Pancreas (tissue), 10 donors: ENCODE data around the gene ZNF804B. TPM values are rescaled to one million over a fixed set of nuclear protein-coding genes. Genes with fewer than 3 reads are reported as not detected.
A peak's percentile ranks its signal among the peaks of the same experiment; 100 is the strongest.

Experiments
- ATAC-seq, 4 donors: fragments of 200-7000 bp; cut with Tn5 transposase; one replicate each; pipeline versions ENCODE4 v1.8.0 to v1.9.1; 2020; ENCODE audit warnings: mild to moderate bottlenecking in 4 of 4, moderate library complexity in 4 of 4
- DNase-seq, 6 donors: peaks; one replicate each; pipeline ENCODE4 v3.0.0-alpha.2; 2020
- FAIRE-seq: peaks from 2 replicates; lab custom pipeline; 2012; peaks lifted over from hg19 to GRCh38; lab: Jason Lieb, UNC
- H3K27ac ChIP-seq, 4 donors: fragments of 200-600 bp; sonication (generic); 1 replicate in 3 of 4; 2 replicates in 1 of 4; pipeline versions ENCODE4 v1.5.0 to v1.8.0; 2020
- H3K27me3 ChIP-seq, 4 donors: fragments of 200-600 bp; one replicate each; pipeline ENCODE4 v1.8.0; 2021
- H3K36me3 ChIP-seq, 3 donors: fragments of 200-600 bp; sonication (generic) in 1 of 3; one replicate each; pipeline versions ENCODE4 v1.5.0 to v1.8.0; 2020 to 2021
- H3K4me1 ChIP-seq, 3 donors: fragments of 200-600 bp; one replicate each; pipeline ENCODE4 v1.8.0; 2021
- H3K4me3 ChIP-seq, 4 donors: fragments of 200-600 bp; sonication (generic) in 2 of 4; one replicate each; pipeline versions ENCODE4 v1.5.0 to v1.8.0; 2020 to 2021
- H3K9me3 ChIP-seq, 4 donors: fragments of 200-600 bp; one replicate each; pipeline ENCODE4 v1.8.0; 2021
- WGBS, 2 donors: extraction: QIAGEN DNeasy Blood & Tissue Kit; methylation state at CpG; one replicate each; pipeline ENCODE4 v1.1.7; 2013; 5-methylcytosine and 5-hydroxymethylcytosine counted together
- intact Hi-C, 3 donors: fragments of 100-400 bp; cut with DNase I; formaldehyde crosslinking; loops; one replicate each; pipeline versions ENCODE4 v1.11.1 to v1.14.2; 2022
- polyA plus RNA-seq, 2 donors: library from polyadenylated mRNA; stranded (reverse); fragments of 200-250 nt; gene quantifications; one replicate each; pipeline ENCODE4 v1.2.3, GENCODE V29; 2013
- total RNA-seq, 6 donors: library from RNA; stranded (reverse); fragmentation: NEBNext Ultra II Directional in 4 of 6; extraction: Animal tissue kit (Norgen Biotek cat#: 25700) in 4 of 6; gene quantifications; one replicate each; pipeline versions ENCODE4 v1.2.1 to v1.2.4, GENCODE V29; 2021 to 2023
- TF ChIP-seq, protein P1 (sequence below), 4 donors: fragments of 200-600 bp; sonication (generic) in 3 of 4; IDR thresholded peaks; one replicate each; pipeline versions ENCODE4 v1.5.0 to v1.8.0; 2021; ENCODE audit warnings: antibody characterized with exemption in 4 of 4
- donor health status: healthy with polysubstance abuse.
- donor health status: DM: no; HTN: no; CAD: no; lungs with moderate emphysema.
- donor health status: DM: no; HTN: no; CAD: no.
- donor health status: control.
- donor health status: control.
- donor health status: Bipolar disorder and iron deficiency.
- donor health status: DM: yes; HTN: yes; CAD: no.
- donor health status: DM: no; HTN: no; CAD: no.
- donor health status: DM: no; HTN: no; CAD: no.
- donor health status: DM: yes; HTN: yes; CAD: no.

Gene ZNF804B
- total RNA-seq (1 to 10 TPM in 1 of 6 donors, under 1 TPM in 4, not detected in 1; 0.35 to 1.1 (median 0.49) TPM), polyA plus RNA-seq (under 1 TPM; 0.14 to 0.42 TPM)

DNA sequence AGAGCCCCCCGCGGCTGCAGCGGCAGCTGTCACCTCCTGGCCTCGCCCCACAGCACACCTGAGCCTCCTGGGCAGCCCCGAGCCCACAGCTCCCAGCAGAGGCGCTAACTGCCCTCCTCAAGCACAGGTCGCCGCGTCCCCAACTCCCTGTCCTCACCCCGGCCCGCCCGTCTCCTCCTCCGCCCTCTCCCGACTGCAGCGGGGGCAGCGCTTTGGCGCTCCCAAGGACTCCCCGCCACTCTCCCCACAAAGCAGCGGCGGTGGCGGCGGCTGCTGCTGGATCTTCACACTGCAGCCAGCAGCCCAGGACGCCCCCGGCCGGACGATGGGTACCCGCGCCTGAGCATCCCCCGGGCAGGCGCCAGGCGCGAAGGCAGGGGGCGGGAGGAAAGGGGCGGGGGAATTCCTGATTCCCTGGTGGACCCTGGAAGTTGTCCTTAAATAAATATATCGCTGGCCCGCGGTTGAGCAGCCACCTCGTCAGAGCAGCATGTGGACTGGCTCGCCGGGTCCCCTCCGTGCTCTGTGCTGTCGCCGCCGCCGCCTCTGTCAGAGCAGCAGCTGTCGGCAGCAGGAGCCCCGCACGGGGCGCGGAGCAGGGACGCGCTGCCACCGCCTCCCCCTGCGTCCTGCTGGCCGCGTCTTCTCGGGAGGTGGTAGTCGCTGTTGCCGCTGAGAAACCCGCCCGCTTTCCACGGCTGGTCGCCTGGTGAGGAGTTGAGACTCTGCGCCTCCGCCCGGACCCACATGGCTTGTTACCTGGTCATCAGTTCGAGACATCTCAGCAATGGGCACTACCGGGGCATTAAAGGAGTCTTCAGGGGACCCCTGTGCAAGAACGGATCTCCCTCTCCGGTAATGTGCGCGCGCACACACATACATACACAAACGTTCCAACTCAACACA lies at the start of gene ZNF804B:
ZNF804B (plus strand) TSS at position 471 of the 906 bp plus-strand sequence; CDS start at position 748, 277 bp downstream.
- no peak for FAIRE-seq
- Histone ChIP-seq H3K36me3 (no peaks in the 10 kb centered on the region), H3K4me1 (peaks cover 0 to 4% (median 3%) of the 10 kb centered on the region in 3 donors), H3K27me3 (peaks cover 0 to 45% (median 0%) of the 10 kb centered on the region in 4 donors), H3K27ac (peak within 1 kb of the TSS in 3 of 4 donors; percentile 45 to 66 (median 59)), H3K4me3 (peak within 1 kb of the TSS; percentile 6 to 60 (median 38)), H3K9me3 (no peaks in the 10 kb centered on the region)
- 2 to 3% methylated on average over 60 to 74 of the region's 74 CpGs for WGBS, 2 donors
- peak; percentile 73 to 84 (median 80) for ATAC-seq
- intact Hi-C loops, result no loop called here
- DNase-seq, result peak; percentile 30 to 82 (median 56)
- TF ChIP-seq, protein P1, sequence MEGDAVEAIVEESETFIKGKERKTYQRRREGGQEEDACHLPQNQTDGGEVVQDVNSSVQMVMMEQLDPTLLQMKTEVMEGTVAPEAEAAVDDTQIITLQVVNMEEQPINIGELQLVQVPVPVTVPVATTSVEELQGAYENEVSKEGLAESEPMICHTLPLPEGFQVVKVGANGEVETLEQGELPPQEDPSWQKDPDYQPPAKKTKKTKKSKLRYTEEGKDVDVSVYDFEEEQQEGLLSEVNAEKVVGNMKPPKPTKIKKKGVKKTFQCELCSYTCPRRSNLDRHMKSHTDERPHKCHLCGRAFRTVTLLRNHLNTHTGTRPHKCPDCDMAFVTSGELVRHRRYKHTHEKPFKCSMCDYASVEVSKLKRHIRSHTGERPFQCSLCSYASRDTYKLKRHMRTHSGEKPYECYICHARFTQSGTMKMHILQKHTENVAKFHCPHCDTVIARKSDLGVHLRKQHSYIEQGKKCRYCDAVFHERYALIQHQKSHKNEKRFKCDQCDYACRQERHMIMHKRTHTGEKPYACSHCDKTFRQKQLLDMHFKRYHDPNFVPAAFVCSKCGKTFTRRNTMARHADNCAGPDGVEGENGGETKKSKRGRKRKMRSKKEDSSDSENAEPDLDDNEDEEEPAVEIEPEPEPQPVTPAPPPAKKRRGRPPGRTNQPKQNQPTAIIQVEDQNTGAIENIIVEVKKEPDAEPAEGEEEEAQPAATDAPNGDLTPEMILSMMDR (IDR thresholded peaks at IDR 0.05), result no peak

DNA sequence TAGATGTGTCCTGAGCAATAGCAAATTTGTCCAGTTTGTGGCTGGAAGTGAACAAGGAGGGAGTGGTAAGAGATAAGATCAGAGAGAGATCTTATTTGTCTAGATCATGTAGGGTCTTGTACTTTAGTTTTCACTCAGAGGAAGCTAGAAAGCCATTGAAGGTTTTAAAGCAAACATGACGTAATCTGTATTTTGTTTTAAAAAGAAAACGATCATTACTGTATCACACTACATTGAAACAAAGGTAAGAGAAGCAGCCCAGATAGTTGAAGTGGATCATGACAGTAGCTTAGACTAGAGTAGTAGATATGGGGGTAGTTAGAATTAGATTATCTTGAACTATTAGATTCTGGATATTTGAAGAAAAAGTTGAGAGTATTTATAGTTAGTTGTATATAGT lies 23.6 kb upstream of the ZNF804B start:
- Histone ChIP-seq H3K4me3 (no peak overlapping the region), H3K27me3 (no peaks in the 10 kb centered on the region), H3K4me1 (no peaks in the 10 kb centered on the region), H3K27ac (no peak overlapping the region), H3K9me3 (no peaks in the 10 kb centered on the region), H3K36me3 (no peaks in the 10 kb centered on the region)
- intact Hi-C loops, result no loop called here
- no peak for ATAC-seq
- DNase-seq, result no peak
- no peak for FAIRE-seq
- TF ChIP-seq, protein P1 (IDR thresholded peaks at IDR 0.05), result no peak
- 77 to 93% methylated on average over 2 of the region's 2 CpGs for WGBS, 2 donors

DNA sequence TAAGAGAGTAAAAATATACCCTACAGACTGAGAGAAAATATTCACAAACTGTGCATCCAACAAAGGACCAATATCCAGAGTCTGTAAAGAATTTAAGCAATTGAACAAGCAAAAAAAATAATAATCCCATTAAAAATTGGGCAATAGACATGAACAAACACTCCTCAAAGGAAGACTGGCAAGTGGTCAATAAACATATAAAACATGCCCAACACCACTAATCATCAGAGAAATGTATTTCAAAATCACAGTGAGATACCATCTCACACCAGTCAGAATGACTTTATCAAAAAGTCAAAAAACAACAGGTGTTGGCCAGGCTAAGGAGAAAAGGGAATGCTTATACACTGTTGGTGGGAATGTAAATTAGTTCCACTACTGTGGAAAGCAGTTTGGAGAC lies 21.9 kb upstream of the ZNF804B start:
- no peaks in the 10 kb centered on the region for H3K4me1 ChIP-seq
- no peak for ATAC-seq
- H3K9me3 ChIP-seq, result no peaks in the 10 kb centered on the region
- no peak overlapping the region for H3K27ac ChIP-seq
- DNase-seq, result no peak
- TF ChIP-seq, protein P1 (IDR thresholded peaks at IDR 0.05), result no peak
- no peak for FAIRE-seq
- intact Hi-C loops, result no loop called here
- no peaks in the 10 kb centered on the region for H3K27me3 ChIP-seq
- H3K36me3 ChIP-seq, result no peaks in the 10 kb centered on the region
- no peak overlapping the region for H3K4me3 ChIP-seq

DNA sequence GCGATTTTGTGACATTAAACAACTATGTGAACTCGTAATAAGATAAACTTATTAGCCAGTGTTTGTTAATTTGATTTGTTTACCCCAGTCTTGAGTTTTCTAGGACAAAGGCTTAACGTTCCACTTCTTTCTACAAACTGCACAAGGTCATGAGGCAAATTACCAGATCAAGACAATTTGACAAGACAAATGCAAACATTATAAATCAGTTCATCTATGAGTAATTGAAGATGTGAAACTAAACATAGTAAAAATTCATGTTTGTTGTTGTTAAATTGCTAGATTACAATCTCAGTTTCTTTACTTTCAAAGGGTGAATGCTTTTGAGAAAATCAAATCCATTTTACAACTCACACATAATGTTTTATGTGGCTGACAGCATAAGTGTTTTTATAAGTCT lies 13.4 kb upstream of the ZNF804B start:
- no peak overlapping the region for H3K27ac ChIP-seq
- H3K9me3 ChIP-seq, result no peaks in the 10 kb centered on the region
- no peaks in the 10 kb centered on the region for H3K27me3 ChIP-seq
- no peaks in the 10 kb centered on the region for H3K4me1 ChIP-seq
- TF ChIP-seq, protein P1 (IDR thresholded peaks at IDR 0.05), result no peak
- WGBS, 2 donors, result 36 to 42% methylated on average over 3 of the region's 3 CpGs
- H3K4me3 ChIP-seq, result no peak overlapping the region
- no peak for ATAC-seq
- H3K36me3 ChIP-seq, result no peaks in the 10 kb centered on the region
- no peak for FAIRE-seq
- intact Hi-C loops, result no loop called here
- no peak for DNase-seq

DNA sequence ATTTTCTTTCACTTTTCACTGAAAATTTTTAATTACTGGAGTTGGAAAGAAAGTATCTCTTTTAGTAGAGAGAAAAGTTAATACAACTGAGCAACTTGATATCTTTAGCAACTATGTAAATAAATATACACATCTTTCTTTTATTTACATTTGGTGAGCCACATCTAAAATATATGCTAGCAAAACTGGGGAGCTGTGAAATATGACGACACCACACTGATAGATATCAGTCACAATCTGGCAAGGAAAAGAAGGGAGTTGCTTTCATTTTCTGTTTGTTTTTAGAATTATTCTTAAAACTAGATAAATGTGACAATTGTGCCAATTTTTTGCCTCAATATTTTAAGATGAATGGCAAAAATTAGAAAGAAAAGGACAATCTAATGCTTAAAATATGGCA lies 2.7 kb upstream of the ZNF804B start:
- peaks cover 0 to 3% (median 0%) of the 10 kb centered on the region in 3 donors for H3K4me1 ChIP-seq
- H3K27ac ChIP-seq, result no peak overlapping the region
- intact Hi-C loops, result no loop called here
- H3K36me3 ChIP-seq, result no peaks in the 10 kb centered on the region
- 44 to 47% methylated on average over 1 of the region's 1 CpG for WGBS, 2 donors
- FAIRE-seq (no peak), DNase-seq (no peak), ATAC-seq (no peak)
- H3K9me3 ChIP-seq, result no peaks in the 10 kb centered on the region
- H3K4me3 ChIP-seq, result no peak overlapping the region
- TF ChIP-seq, protein P1 (IDR thresholded peaks at IDR 0.05), result no peak
- H3K27me3 ChIP-seq, result peaks cover 0 to 45% (median 0%) of the 10 kb centered on the region in 4 donors
